Measurements from ENCODE around the gene RNU6-9. TPM values are rescaled to one million over a fixed set of nuclear protein-coding genes. Genes with fewer than 3 reads are reported as not detected.

Gene RNU6-9
- total RNA-seq, 4 donors from 2014 or later: not detected

GRCh38 chr19:900043-900301, 6.7 kb downstream of the RNU6-9 start:
- H3K4me1 ChIP-seq: no peaks in the 10 kb centered on the region
- H3K27ac ChIP-seq: no peak overlapping the region
- no peak for DNase-seq
- no peak overlapping the region for H3K4me3 ChIP-seq
- H3K27me3 ChIP-seq: no peaks in the 10 kb centered on the region
- no peaks in the 10 kb centered on the region for H3K9me3 ChIP-seq
- no peaks in the 10 kb centered on the region for H3K36me3 ChIP-seq
- intact Hi-C loops (cut with DNase I; ENCODE audit: low total_unique reads): no loop called here
- TF ChIP-seq CTCF (IDR thresholded peaks at IDR 0.05): no peak
- no peak for TF ChIP-seq POLR2A (IDR thresholded peaks at IDR 0.05)

- Histone ChIP-seq H3K27ac (no peak overlapping the region), H3K36me3 (no peaks in the 10 kb centered on the region), H3K4me3 (no peak overlapping the region), H3K4me1 (no peaks in the 10 kb centered on the region), H3K27me3 (no peaks in the 10 kb centered on the region), H3K9me3 (no peaks in the 10 kb centered on the region)
- intact Hi-C loops (cut with DNase I; ENCODE audit: low total_unique reads): no loop called here
- no peak for DNase-seq
- no peak for TF ChIP-seq POLR2A (IDR thresholded peaks at IDR 0.05)
Observed at GRCh38 chr19:900302-901111, 7.2 kb downstream of the RNU6-9 start.

GRCh38 chr19:901216-902092, 8.2 kb downstream of the RNU6-9 start:
- Histone ChIP-seq H3K27ac (no peak overlapping the region), H3K36me3 (no peaks in the 10 kb centered on the region), H3K4me3 (no peak overlapping the region), H3K27me3 (no peaks in the 10 kb centered on the region), H3K9me3 (no peaks in the 10 kb centered on the region), H3K4me1 (no peaks in the 10 kb centered on the region)
- intact Hi-C loops (cut with DNase I; ENCODE audit: low total_unique reads): no loop called here
- TF ChIP-seq CTCF (IDR thresholded peaks at IDR 0.05): no peak
- no peak for TF ChIP-seq POLR2A (IDR thresholded peaks at IDR 0.05)
- DNase-seq: no peak

- DNase-seq: no peak
- no peak for TF ChIP-seq POLR2A (IDR thresholded peaks at IDR 0.05)
- TF ChIP-seq CTCF (IDR thresholded peaks at IDR 0.05): no peak
- no peak overlapping the region for H3K4me3 ChIP-seq
- no peaks in the 10 kb centered on the region for H3K9me3 ChIP-seq
- no peaks in the 10 kb centered on the region for H3K36me3 ChIP-seq
- H3K4me1 ChIP-seq: no peaks in the 10 kb centered on the region
- no peak overlapping the region for H3K27ac ChIP-seq
- intact Hi-C loops (cut with DNase I; ENCODE audit: low total_unique reads): no loop called here
- no peaks in the 10 kb centered on the region for H3K27me3 ChIP-seq
Observed at GRCh38 chr19:902093-902370, 8.7 kb downstream of the RNU6-9 start.

GRCh38 chr19:902446-903226, 9.4 kb downstream of the RNU6-9 start:
- intact Hi-C loops (cut with DNase I; ENCODE audit: low total_unique reads): no loop called here

More at GRCh38 chr19:902446-903226, 9.4 kb downstream of the RNU6-9 start:
- H3K27me3 ChIP-seq: no peaks in the 10 kb centered on the region
- H3K4me1 ChIP-seq: no peaks in the 10 kb centered on the region
- H3K27ac ChIP-seq: no peak overlapping the region
- TF ChIP-seq POLR2A (IDR thresholded peaks at IDR 0.05): no peak
- TF ChIP-seq CTCF (IDR thresholded peaks at IDR 0.05): no peak
- no peaks in the 10 kb centered on the region for H3K9me3 ChIP-seq
- H3K4me3 ChIP-seq: no peak overlapping the region
- DNase-seq: no peak
- H3K36me3 ChIP-seq: no peaks in the 10 kb centered on the region

Measured in uterus (tissue), 4 donors.